Measurements from ENCODE around the gene ZNF256. TPM values are rescaled to one million over a fixed set of nuclear protein-coding genes. Genes with fewer than 3 reads are reported as not detected.
A peak's percentile ranks its signal among the peaks of the same experiment; 100 is the strongest.

ZNF256 gene
- 2.7 and 3.0 TPM in 2 replicates for total RNA-seq

- H3K4me3 Mint-ChIP-seq (ENCODE audit: low read depth), result peak within 1 kb of the TSS; percentile 90
- H3K4me1 Mint-ChIP-seq (ENCODE audit: low read depth), result peaks cover 11% of the 10 kb centered on the region
- peaks cover 56% of the 10 kb centered on the region for H3K9me3 Mint-ChIP-seq
- peaks cover 41% of the 10 kb centered on the region for H3K36me3 Mint-ChIP-seq (ENCODE audit: low read depth)
- intact Hi-C loops (cut with micrococcal nuclease), result loop anchor here (1.0 kb wide), 3 partner anchors 31 to 558 kb away; partner anchors contain the start of genes ZNF417, ZNF548 and ZNF606
- H3K27me3 Mint-ChIP-seq (ENCODE audit: low read depth), result no peaks in the 10 kb centered on the region
- H3K27ac Mint-ChIP-seq, result peak within 1 kb of the TSS; percentile 82
- DNase-seq (ENCODE audit: low spot score), result peak; percentile 80
Measured at GRCh38 chr19:57947419-57948134, at the start of gene ZNF256. ZNF256 (minus strand) TSS chr19:57947706; CDS start chr19:57947474, 232 bp downstream.

- H3K9me3 Mint-ChIP-seq, result peaks cover 76% of the 10 kb centered on the region
Measured at GRCh38 chr19:57992841-57993240, 45.3 kb upstream of the ZNF256 start.

GRCh38 chr19:57978586-57979289 is 31.2 kb upstream of the ZNF256 start:
- no peaks in the 10 kb centered on the region for H3K4me1 Mint-ChIP-seq (ENCODE audit: low read depth)
- H3K9me3 Mint-ChIP-seq, result peaks cover 93% of the 10 kb centered on the region
- H3K27ac Mint-ChIP-seq, result no peak overlapping the region

More at GRCh38 chr19:57992841-57993240, 45.3 kb upstream of the ZNF256 start:
- intact Hi-C loops (cut with micrococcal nuclease), result no loop called here
- no peak overlapping the region for H3K27ac Mint-ChIP-seq
- no peaks in the 10 kb centered on the region for H3K27me3 Mint-ChIP-seq (ENCODE audit: low read depth)
- H3K4me1 Mint-ChIP-seq (ENCODE audit: low read depth), result no peaks in the 10 kb centered on the region
- DNase-seq (ENCODE audit: low spot score), result no peak
- H3K4me3 Mint-ChIP-seq (ENCODE audit: low read depth), result no peak overlapping the region
- H3K36me3 Mint-ChIP-seq (ENCODE audit: low read depth), result peaks cover 72% of the 10 kb centered on the region

GRCh38 chr19:57974434-57974833 is 26.9 kb upstream of the ZNF256 start, which contains the start of gene C19orf18:
C19orf18 (minus strand) TSS chr19:57974534; CDS start chr19:57974432, 102 bp downstream.
- Mint-ChIP-seq H3K9me3 (peaks cover 79% of the 10 kb centered on the region), H3K4me1 (ENCODE audit: low read depth) (no peaks in the 10 kb centered on the region), H3K27me3 (ENCODE audit: low read depth) (no peaks in the 10 kb centered on the region), H3K4me3 (ENCODE audit: low read depth) (no peak within 1 kb of the TSS), H3K27ac (no peak within 1 kb of the TSS), H3K36me3 (ENCODE audit: low read depth) (peaks cover 25% of the 10 kb centered on the region)
- intact Hi-C loops (cut with micrococcal nuclease), result no loop called here
- no peak for DNase-seq (ENCODE audit: low spot score)

More at GRCh38 chr19:57978586-57979289, 31.2 kb upstream of the ZNF256 start:
- no peak for DNase-seq (ENCODE audit: low spot score)
- Mint-ChIP-seq H3K36me3 (ENCODE audit: low read depth) (peaks cover 64% of the 10 kb centered on the region), H3K4me3 (ENCODE audit: low read depth) (no peak overlapping the region), H3K27me3 (ENCODE audit: low read depth) (no peaks in the 10 kb centered on the region)
- intact Hi-C loops (cut with micrococcal nuclease), result no loop called here

- H3K36me3 Mint-ChIP-seq (ENCODE audit: low read depth), result peaks cover 5% of the 10 kb centered on the region
- intact Hi-C loops (cut with micrococcal nuclease), result no loop called here
- H3K27me3 Mint-ChIP-seq (ENCODE audit: low read depth), result no peaks in the 10 kb centered on the region
- H3K4me1 Mint-ChIP-seq (ENCODE audit: low read depth), result no peaks in the 10 kb centered on the region
- H3K9me3 Mint-ChIP-seq, result peaks cover 40% of the 10 kb centered on the region
- no peak for DNase-seq (ENCODE audit: low spot score)
- no peak overlapping the region for H3K4me3 Mint-ChIP-seq (ENCODE audit: low read depth)
- H3K27ac Mint-ChIP-seq, result no peak overlapping the region
Measured at GRCh38 chr19:57964761-57965160, 17.3 kb upstream of the ZNF256 start.

GRCh38 chr19:57961785-57962184 is 14.3 kb upstream of the ZNF256 start:
- Mint-ChIP-seq H3K9me3 (peaks cover 41% of the 10 kb centered on the region), H3K27me3 (ENCODE audit: low read depth) (no peaks in the 10 kb centered on the region), H3K4me1 (ENCODE audit: low read depth) (no peaks in the 10 kb centered on the region)

GRCh38 chr19:57954996-57955395 is 7.5 kb upstream of the ZNF256 start:
- Mint-ChIP-seq H3K36me3 (ENCODE audit: low read depth) (no peaks in the 10 kb centered on the region), H3K4me3 (ENCODE audit: low read depth) (no peak overlapping the region), H3K9me3 (peaks cover 57% of the 10 kb centered on the region), H3K27me3 (ENCODE audit: low read depth) (no peaks in the 10 kb centered on the region), H3K27ac (no peak overlapping the region), H3K4me1 (ENCODE audit: low read depth) (no peaks in the 10 kb centered on the region)
- no peak for DNase-seq (ENCODE audit: low spot score)
- intact Hi-C loops (cut with micrococcal nuclease), result no loop called here

More at GRCh38 chr19:57961785-57962184, 14.3 kb upstream of the ZNF256 start:
- DNase-seq (ENCODE audit: low spot score), result no peak
- no peak overlapping the region for H3K4me3 Mint-ChIP-seq (ENCODE audit: low read depth)
- intact Hi-C loops (cut with micrococcal nuclease), result no loop called here
- no peak overlapping the region for H3K27ac Mint-ChIP-seq
- H3K36me3 Mint-ChIP-seq (ENCODE audit: low read depth), result peaks cover 5% of the 10 kb centered on the region

GRCh38 chr19:57949702-57950101 is 2.2 kb upstream of the ZNF256 start:
- no peak for DNase-seq (ENCODE audit: low spot score)
- Mint-ChIP-seq H3K36me3 (ENCODE audit: low read depth) (peaks cover 20% of the 10 kb centered on the region), H3K27ac (no peak overlapping the region), H3K4me3 (ENCODE audit: low read depth) (no peak overlapping the region), H3K9me3 (peaks cover 53% of the 10 kb centered on the region), H3K4me1 (ENCODE audit: low read depth) (peaks cover 11% of the 10 kb centered on the region), H3K27me3 (ENCODE audit: low read depth) (no peaks in the 10 kb centered on the region)
- intact Hi-C loops (cut with micrococcal nuclease), result no loop called here

GRCh38 chr19:57949296-57949695 is 1.8 kb upstream of the ZNF256 start:
- no peak for DNase-seq (ENCODE audit: low spot score)
- H3K27me3 Mint-ChIP-seq (ENCODE audit: low read depth), result no peaks in the 10 kb centered on the region
- H3K4me3 Mint-ChIP-seq (ENCODE audit: low read depth), result no peak overlapping the region
- H3K4me1 Mint-ChIP-seq (ENCODE audit: low read depth), result peaks cover 11% of the 10 kb centered on the region
- peaks cover 24% of the 10 kb centered on the region for H3K36me3 Mint-ChIP-seq (ENCODE audit: low read depth)
- intact Hi-C loops (cut with micrococcal nuclease), result no loop called here
- H3K27ac Mint-ChIP-seq, result no peak overlapping the region
- peaks cover 53% of the 10 kb centered on the region for H3K9me3 Mint-ChIP-seq

GRCh38 chr19:57947088-57947418 is 453 bp downstream of the ZNF256 start:
- intact Hi-C loops (cut with micrococcal nuclease), result loop anchor here (1.0 kb wide), 3 partner anchors 31 to 558 kb away; partner anchors contain the start of genes ZNF417, ZNF548 and ZNF606
- Mint-ChIP-seq H3K27me3 (ENCODE audit: low read depth) (no peaks in the 10 kb centered on the region), H3K9me3 (peaks cover 62% of the 10 kb centered on the region), H3K4me1 (ENCODE audit: low read depth) (peaks cover 11% of the 10 kb centered on the region), H3K4me3 (ENCODE audit: low read depth) (peak overlapping the region; percentile 90), H3K27ac (peak overlapping the region; percentile 82), H3K36me3 (ENCODE audit: low read depth) (peaks cover 46% of the 10 kb centered on the region)
- no peak for DNase-seq (ENCODE audit: low spot score)

GRCh38 chr19:57946316-57946715 is 1.2 kb downstream of the ZNF256 start:
- Mint-ChIP-seq H3K4me1 (ENCODE audit: low read depth) (peaks cover 11% of the 10 kb centered on the region), H3K27me3 (ENCODE audit: low read depth) (no peaks in the 10 kb centered on the region), H3K9me3 (peaks cover 63% of the 10 kb centered on the region), H3K27ac (no peak overlapping the region), H3K36me3 (ENCODE audit: low read depth) (peaks cover 54% of the 10 kb centered on the region), H3K4me3 (ENCODE audit: low read depth) (peak overlapping the region; percentile 90)
- intact Hi-C loops (cut with micrococcal nuclease), result no loop called here
- no peak for DNase-seq (ENCODE audit: low spot score)

- peaks cover 6% of the 10 kb centered on the region for H3K4me1 Mint-ChIP-seq (ENCODE audit: low read depth)
- H3K9me3 Mint-ChIP-seq, result peaks cover 81% of the 10 kb centered on the region
- H3K27ac Mint-ChIP-seq, result no peak overlapping the region
- intact Hi-C loops (cut with micrococcal nuclease), result no loop called here
- H3K36me3 Mint-ChIP-seq (ENCODE audit: low read depth), result peaks cover 75% of the 10 kb centered on the region
- H3K27me3 Mint-ChIP-seq (ENCODE audit: low read depth), result no peaks in the 10 kb centered on the region
- no peak for DNase-seq (ENCODE audit: low spot score)
- no peak overlapping the region for H3K4me3 Mint-ChIP-seq (ENCODE audit: low read depth)
Measured at GRCh38 chr19:57941593-57941992, 5.9 kb downstream of the ZNF256 start.

GRCh38 chr19:57935731-57936130 is 11.8 kb downstream of the ZNF256 start:
- Mint-ChIP-seq H3K4me3 (ENCODE audit: low read depth) (no peak overlapping the region), H3K36me3 (ENCODE audit: low read depth) (peaks cover 43% of the 10 kb centered on the region), H3K9me3 (peaks cover 69% of the 10 kb centered on the region), H3K27me3 (ENCODE audit: low read depth) (no peaks in the 10 kb centered on the region), H3K4me1 (ENCODE audit: low read depth) (no peaks in the 10 kb centered on the region), H3K27ac (no peak overlapping the region)
- DNase-seq (ENCODE audit: low spot score), result no peak
- intact Hi-C loops (cut with micrococcal nuclease), result no loop called here
